Upper lobe of left lung (tissue), 4 donors: ENCODE measurements around the gene MYO5B.

Source experiments
- CTCF ChIP-seq, 6 experiments: fragments of 450-650 bp in 4 of 6; fragments of 200-600 bp in 2 of 6; sonication (generic) in 2 of 6; IDR thresholded peaks; one replicate each; pipeline ENCODE4 v1.5.1; 2016 to 2019; ENCODE audit warnings: antibody characterized with exemption in 6 of 6
- POLR2AphosphoS5 ChIP-seq, 2 donors: sonication (generic); formaldehyde crosslinking; IDR thresholded peaks; one replicate each; pipeline ENCODE4 v1.5.1; 2017; ENCODE audit warnings: antibody characterized with exemption in 2 of 2

GRCh38 chr18:50199346-50199855 lies 4.5 kb upstream of the MYO5B start:
- TF ChIP-seq CTCF (IDR thresholded peaks at IDR 0.05), result no peak
- TF ChIP-seq POLR2AphosphoS5 (IDR thresholded peaks at IDR 0.05), result no peak
